HepG2 (cell line): ENCODE results near the gene HCFC1. TPM values are rescaled to one million over a fixed set of nuclear protein-coding genes. Genes with fewer than 3 reads are reported as not detected.
A peak's percentile ranks its signal among the peaks of the same experiment; 100 is the strongest.

Experiments used
- ATAC-seq: fragments of 200-7000 bp; cut with Tn5 transposase; 3 replicates; pipeline ENCODE4 v1.9.1; 2020; ENCODE audit warnings: mild to moderate bottlenecking, moderate library complexity
- BruUV-seq: library from RNA; stranded (reverse); fragments of 400-500 nt; replicated peaks from 2 replicates; lab custom pipeline; 2021; lab: Mats Ljungman, UMichigan
- CTCF ChIA-PET: fragments of 300-600 bp; formaldehyde crosslinking; extraction: SDS; loops from one replicate; lab custom pipeline; 2021; ENCODE audit warnings: low total read pairs, inconsistent platforms, low intra/inter-chr PET ratio; lab: Yijun Ruan, JAX
- POLR2A ChIA-PET: fragments of 350-600 bp; sonication (Branson Sonifier 250); formaldehyde crosslinking; loops from one replicate; lab custom pipeline; 2020; ENCODE audit warnings: antibody characterized with exemption, inconsistent platforms; lab: Yijun Ruan, JAX
- DNase-seq: peaks from one replicate; pipeline ENCODE4 v3.0.0-alpha.2; 2015; ENCODE audit warnings: low spot score
- FAIRE-seq: peaks from 3 replicates; lab custom pipeline; 2011; peaks lifted over from hg19 to GRCh38; lab: Jason Lieb, UNC
- H2AFZ ChIP-seq: one replicate; pipeline ENCODE4 v1.6.1; 2011; ENCODE audit warnings: low read length, inconsistent platforms
- H3K27ac ChIP-seq: fragments of 300-600 bp; 3 replicates; pipeline ENCODE4 v1.8.0; 2011; ENCODE audit warnings: mixed run types, mild to moderate bottlenecking, mixed read lengths, low read length, inconsistent platforms; ENCODE audit not compliant: insufficient read depth; ENCODE audit errors: extremely low read length
- H3K27me3 ChIP-seq, 2 experiments: fragments of 200-600 bp in 1 of 2; 2 replicates in 1 of 2; 3 replicates in 1 of 2; pipeline versions ENCODE4 v1.6.0 to v1.8.0; 2011; ENCODE audit warnings: low read length in 2 of 2, mild to moderate bottlenecking in 2 of 2, moderate library complexity in 2 of 2, inconsistent platforms in 1 of 2; ENCODE audit not compliant: insufficient read depth in 2 of 2, control insufficient read depth in 1 of 2
- H3K36me3 ChIP-seq, 2 experiments: fragments of 200-600 bp in 1 of 2; replicated peaks in 1 of 2; 2 replicates in 1 of 2; 3 replicates in 1 of 2; pipeline versions ENCODE4 v1.5.1 to v1.8.0; 2011; ENCODE audit warnings: low read length in 2 of 2, inconsistent platforms in 1 of 2; ENCODE audit not compliant: insufficient read depth in 2 of 2, control insufficient read depth in 1 of 2
- H3K4me1 ChIP-seq: 2 replicates; pipeline ENCODE4 v1.5.1; 2012; ENCODE audit warnings: low read length, inconsistent platforms; ENCODE audit not compliant: insufficient read depth
- H3K4me2 ChIP-seq: 2 replicates; pipeline ENCODE4 v1.6.0; 2011; ENCODE audit warnings: low read depth, low read length, inconsistent platforms
- H3K4me3 ChIP-seq, 3 experiments: fragments of 200-600 bp in 1 of 3; sonication (generic), shearing (Covaris generic) in 1 of 3; replicated peaks in 1 of 3; 2 replicates each; pipeline ENCODE4 v1.5.1; 2011 to 2016; ENCODE audit warnings: low read length in 3 of 3, inconsistent platforms in 2 of 3, low read depth in 2 of 3, mild to moderate bottlenecking in 2 of 3, control low read depth in 1 of 3, mixed read lengths in 1 of 3; ENCODE audit not compliant: insufficient read depth in 1 of 3
- H3K79me2 ChIP-seq: one replicate; pipeline ENCODE4 v1.6.1; 2011; ENCODE audit warnings: low read length, inconsistent platforms; ENCODE audit not compliant: insufficient read depth
- H3K9ac ChIP-seq: 2 replicates; pipeline ENCODE4 v1.6.0; 2011; ENCODE audit warnings: mild to moderate bottlenecking, low read depth, low read length, inconsistent platforms; ENCODE audit not compliant: insufficient read depth
- H3K9me3 ChIP-seq: 2 replicates; pipeline ENCODE4 v1.5.1; 2012; ENCODE audit warnings: mild to moderate bottlenecking, low read length
- H4K20me1 ChIP-seq: 2 replicates; pipeline ENCODE4 v1.6.0; 2011; ENCODE audit warnings: inconsistent platforms, mild to moderate bottlenecking, low read length, moderate library complexity; ENCODE audit not compliant: insufficient read depth
- BATF2 ChIP-seq: sonication (generic); formaldehyde crosslinking; IDR thresholded peaks from 2 replicates; pipeline ENCODE4 v1.8.0; 2022; ENCODE audit warnings: mild to moderate bottlenecking, missing genetic modification reagents, moderate library complexity
- CEBPG ChIP-seq: IDR thresholded peaks from 2 replicates; pipeline ENCODE4 v1.6.1; 2016
- HNRNPL ChIP-seq: fragments of 200-400 bp; formaldehyde crosslinking; IDR thresholded peaks from 2 replicates; pipeline ENCODE4 v1.6.1; 2017; ENCODE audit warnings: mild to moderate bottlenecking, low read depth, low read length
- POLR2G ChIP-seq: fragments of 200-400 bp; formaldehyde crosslinking; IDR thresholded peaks from 2 replicates; pipeline ENCODE4 v1.6.1; 2018; ENCODE audit warnings: mild to moderate bottlenecking, low read depth, low read length, moderate library complexity
- RAD51 ChIP-seq: fragments of 450-650 bp; IDR thresholded peaks from 2 replicates; pipeline ENCODE4 v1.6.1; 2016; ENCODE audit warnings: borderline replicate concordance
- RNF2 ChIP-seq: fragments of 450-650 bp; conservative IDR thresholded peaks from 2 replicates; pipeline ENCODE4 v1.6.1; 2016; ENCODE audit warnings: low read depth
- TFAP4 ChIP-seq: sonication (generic); IDR thresholded peaks from 2 replicates; pipeline ENCODE4 v1.6.1; 2016; ENCODE audit warnings: low read depth, borderline replicate concordance
- UBTF ChIP-seq: sonication (generic); formaldehyde crosslinking; IDR thresholded peaks from 2 replicates; pipeline ENCODE4 v1.4.0; 2020; ENCODE audit warnings: mild to moderate bottlenecking, missing genetic modification reagents
- XRCC5 ChIP-seq: fragments of 200-400 bp; formaldehyde crosslinking; optimal IDR thresholded peaks from 2 replicates; pipeline ENCODE3; 2017; ENCODE audit warnings: mild to moderate bottlenecking, low read length
- ZNF263 ChIP-seq: sonication (generic); formaldehyde crosslinking; IDR thresholded peaks from 2 replicates; pipeline ENCODE4 v1.4.0; 2020; ENCODE audit warnings: missing genetic modification reagents
- ZNF557 ChIP-seq: sonication (generic); formaldehyde crosslinking; IDR thresholded peaks from 2 replicates; pipeline ENCODE4 v1.4.0; 2020; ENCODE audit warnings: missing genetic modification reagents
- ZNF687 ChIP-seq: sonication (generic); formaldehyde crosslinking; IDR thresholded peaks from 2 replicates; pipeline ENCODE4 v1.5.1; 2020; ENCODE audit warnings: mild to moderate bottlenecking, missing genetic modification reagents, moderate library complexity
- WGBS: methylation state at CpG from one replicate; pipeline ENCODE4 v1.1.6; 2017; ENCODE audit warnings: low lambda C conversion rate; 5-methylcytosine and 5-hydroxymethylcytosine counted together
- in situ Hi-C: cut with HindIII; loops from 2 replicates; pipeline ENCODE4 v1.10.0; 2017; ENCODE audit warnings: low pct_unique_long_range_greater_than_20kb; ENCODE audit not compliant: extremely low pct_ligation_motif_present
- intact Hi-C: fragments of 100-400 bp; cut with micrococcal nuclease; formaldehyde crosslinking; loops from one replicate; pipeline ENCODE4 v1.10.0; 2022; ENCODE audit not compliant: unreplicated experiment
- polyA plus RNA-seq, 8 experiments: library from polyadenylated mRNA; depleted of rRNA in 3 of 8; stranded (reverse) in 7 of 8; unstranded in 1 of 8; fragments of >200 nt; fragmentation: Illumina TruSeq in 4 of 8; extraction: Trizol in 4 of 8; gene quantifications; 2 replicates each; pipeline versions ENCODE4 v1.2.1 to v1.2.3, GENCODE V29; 2011 to 2016; ENCODE audit warnings: low read depth in 4 of 8, missing spikeins in 1 of 8, mixed read lengths in 1 of 8; ENCODE audit not compliant: insufficient read depth in 1 of 8
- total RNA-seq, 5 experiments: library from RNA; depleted of rRNA; stranded (reverse); fragments of >200 nt; fragmentation: Illumina TruSeq; extraction: Trizol; gene quantifications; 2 replicates each; pipeline ENCODE4 v1.2.3, GENCODE V29; 2016; ENCODE audit warnings: low read depth in 1 of 5

Gene HCFC1
- total and polyA plus RNA-seq, 2 of the 13 experiments (the other 11 are each of a cell fraction or from before 2014, with no cell fraction given): 5.8 to 17.8 TPM

GRCh38 chrX:153922932-153923857 lies 48.4 kb downstream of the HCFC1 start:
- in situ Hi-C loops (no loop called here), intact Hi-C loops (no loop called here)
- DNase-seq (no peak), FAIRE-seq (peak; percentile 53), ATAC-seq (peak; percentile 69)
- BruUV-seq: no TSS peak
- no peaks in the 10 kb centered on the region; a peak in 2 of 5 replicates for H3K27me3 ChIP-seq
- H3K4me1 ChIP-seq: peaks cover 55% of the 10 kb centered on the region
- no peaks in the 10 kb centered on the region for H4K20me1 ChIP-seq
- WGBS: 38% methylated on average over 7 of the region's 25 CpGs
- ChIA-PET CTCF (interaction anchor here (2.3 to 4.4 kb wide), 2 partner anchors 24 to 30 kb away, joined by 8 to 29 read pairs; no protein-coding TSS in a partner anchor), POLR2A (interaction anchor here (0.9 to 1.9 kb wide), 6 partner anchors 11 to 159 kb away, joined by 3 to 9 read pairs (median 4); partner anchors contain the start of genes NAA10 and PLXNB3)
- H2AFZ ChIP-seq: no peak overlapping the region
- no peaks in the 10 kb centered on the region for H3K9me3 ChIP-seq
- no peaks in the 10 kb centered on the region for H3K79me2 ChIP-seq
- H3K4me3 ChIP-seq: peak overlapping the region in 1 of 3 experiments; percentile 59; a peak in 2 of 6 replicates
- 0 out of 2 replicates have a peak overlapping the region, but pooled peaks have one; percentile 29 for H3K9ac ChIP-seq
- no peak overlapping the region for H3K27ac ChIP-seq
- peak overlapping the region; percentile 70 for H3K4me2 ChIP-seq
- H3K36me3 ChIP-seq: no peaks in the 10 kb centered on the region
- TF ChIP-seq ZNF263 (peak; percentile 74; the same call in 1 of the 2 replicates), BATF2 (no peak), RNF2 (no peak), HNRNPL (peak; percentile 79), TFAP4 (0 out of 2 replicates have a peak, but pooled peaks have one; percentile 26), UBTF (CRISPR knock-in tag) (no peak), POLR2G (no peak), RAD51 (no peak), CEBPG (CRISPR knock-in tag) (no peak), XRCC5 (peak; percentile 36), ZNF557 (no peak), ZNF687 (0 out of 2 replicates have a peak, but pooled peaks have one; percentile 15)
